ENCODE results near the gene TMEFF2. TPM values are rescaled to one million over a fixed set of nuclear protein-coding genes. Genes with fewer than 3 reads are reported as not detected.

The TMEFF2 gene
- total RNA-seq = not detected in 2 replicates
- total RNA-seq (2013) = 0.26 TPM
- polyA plus RNA-seq = not detected in 2 replicates
- not detected in 2 replicates for polyA minus RNA-seq

- Histone ChIP-seq H3K4me1 (ENCODE audit: control insufficient read depth in 2 of 2, insufficient read depth in 2 of 2, low read length in 2 of 2) (peaks cover 28 to 31% of the 10 kb centered on the region in 2 donors), H2AFZ (ENCODE audit: insufficient read depth, low read depth, low read length, poor library complexity, severe bottlenecking) (peak within 1 kb of the TSS; percentile 76), H3K9ac (ENCODE audit: low read length) (peak within 1 kb of the TSS; percentile 63), H3K27me3 (replicated peaks in 1 of 4; ENCODE audit: control extremely low read depth in 1 of 4, control insufficient read depth in 3 of 4, insufficient read depth in 4 of 4, low read length in 3 of 4) (peaks cover 0 to 50% (median 43%) of the 10 kb centered on the region in 4 experiments), H3K9me3 (ENCODE audit: control extremely low read depth in 1 of 3, control insufficient read depth in 2 of 3, insufficient read depth in 1 of 3, low read length in 2 of 3) (peaks cover 0 to 14% (median 0%) of the 10 kb centered on the region in 3 donors), H3K36me3 (replicated peaks in 1 of 2; ENCODE audit: control extremely low read depth in 1 of 2, control insufficient read depth in 1 of 2, extremely low read depth in 1 of 2, insufficient read depth in 2 of 2, low read length in 1 of 2) (no peaks in the 10 kb centered on the region), H4K20me1 (ENCODE audit: control insufficient read depth, insufficient read depth, low read length, poor library complexity, severe bottlenecking) (no peaks in the 10 kb centered on the region), H3K4me2 (replicated peaks; ENCODE audit: low read depth, low read length, poor library complexity, severe bottlenecking) (peak within 1 kb of the TSS; percentile 87), H3K4me3 (ENCODE audit: control extremely low read depth in 1 of 5, extremely low read depth in 1 of 5, insufficient read depth in 1 of 5, low read depth in 2 of 5, low read length in 4 of 5) (peak within 1 kb of the TSS; percentile 8 to 52 (median 33)), H3K79me2 (ENCODE audit: control insufficient read depth, insufficient read depth, low read length) (no peaks in the 10 kb centered on the region), H3K27ac (ENCODE audit: low read length in 2 of 2) (no peak within 1 kb of the TSS)
- Mint-ChIP-seq H3K9me3 (ENCODE audit: insufficient read depth) (no peaks in the 10 kb centered on the region), H3K27ac (no peak within 1 kb of the TSS), H3K27me3 (peaks cover 48% of the 10 kb centered on the region), H3K4me1 (peaks cover 29% of the 10 kb centered on the region), H3K4me3 (peak within 1 kb of the TSS; percentile 85)
- 1% methylated on average over 54 of the region's 64 CpGs for WGBS (ENCODE audit: insufficient coverage)
- ChIA-PET POLR2A (no interaction called here), CTCF (interaction anchor here (1.0 kb wide), 1 partner anchor 11 kb away, joined by 3 read pairs; no protein-coding TSS in a partner anchor)
- ATAC-seq (ENCODE audit: low read depth) = peak; percentile 39
- intact Hi-C loops (cut with micrococcal nuclease) = no loop called here
- TF ChIP-seq EZH2 (IDR thresholded peaks at IDR 0.05; ENCODE audit: borderline replicate concordance, insufficient read depth, low read depth, low read length, poor library complexity, severe bottlenecking) (no peak), CTCF (IDR thresholded peaks at IDR 0.05) (no peak)
- DNase-seq = peak; percentile 47
Measured at GRCh38 chr2:192194866-192195547, at the start of gene TMEFF2. Gene TMEFF2, minus strand, starts transcription at chr2:192194933. Its CDS starts 409 bp downstream, at chr2:192194524.

- POLR2A ChIA-PET = no interaction called here
Measured at GRCh38 chr2:192243488-192243887, 48.8 kb upstream of the TMEFF2 start.

More at GRCh38 chr2:192243488-192243887, 48.8 kb upstream of the TMEFF2 start:
- DNase-seq (no peak), ATAC-seq (ENCODE audit: low read depth) (no peak)
- Mint-ChIP-seq H3K27ac (no peak overlapping the region), H3K4me3 (no peak overlapping the region), H3K4me1 (no peaks in the 10 kb centered on the region), H3K27me3 (no peaks in the 10 kb centered on the region), H3K9me3 (ENCODE audit: insufficient read depth) (no peaks in the 10 kb centered on the region)
- Histone ChIP-seq H3K9ac (ENCODE audit: low read length) (no peak overlapping the region), H4K20me1 (ENCODE audit: control insufficient read depth, insufficient read depth, low read length, poor library complexity, severe bottlenecking) (no peaks in the 10 kb centered on the region), H3K27ac (ENCODE audit: low read length in 2 of 2) (no peak overlapping the region), H3K4me3 (ENCODE audit: control extremely low read depth in 1 of 5, extremely low read depth in 1 of 5, insufficient read depth in 1 of 5, low read depth in 2 of 5, low read length in 4 of 5) (no peak overlapping the region), H2AFZ (ENCODE audit: insufficient read depth, low read depth, low read length, poor library complexity, severe bottlenecking) (no peak overlapping the region), H3K9me3 (ENCODE audit: control extremely low read depth in 1 of 3, control insufficient read depth in 2 of 3, insufficient read depth in 1 of 3, low read length in 2 of 3) (no peaks in the 10 kb centered on the region), H3K27me3 (replicated peaks in 1 of 4; ENCODE audit: control extremely low read depth in 1 of 4, control insufficient read depth in 3 of 4, insufficient read depth in 4 of 4, low read length in 3 of 4) (no peaks in the 10 kb centered on the region), H3K4me2 (replicated peaks; ENCODE audit: low read depth, low read length, poor library complexity, severe bottlenecking) (no peak overlapping the region), H3K4me1 (ENCODE audit: control insufficient read depth in 2 of 2, insufficient read depth in 2 of 2, low read length in 2 of 2) (no peaks in the 10 kb centered on the region), H3K79me2 (ENCODE audit: control insufficient read depth, insufficient read depth, low read length) (no peaks in the 10 kb centered on the region), H3K36me3 (replicated peaks in 1 of 2; ENCODE audit: control extremely low read depth in 1 of 2, control insufficient read depth in 1 of 2, extremely low read depth in 1 of 2, insufficient read depth in 2 of 2, low read length in 1 of 2) (no peaks in the 10 kb centered on the region)
- no peak for TF ChIP-seq EZH2 (IDR thresholded peaks at IDR 0.05; ENCODE audit: borderline replicate concordance, insufficient read depth, low read depth, low read length, poor library complexity, severe bottlenecking)
- TF ChIP-seq CTCF (IDR thresholded peaks at IDR 0.05) = no peak
- 100% methylated on average over 1 of the region's 2 CpGs for WGBS (ENCODE audit: insufficient coverage)
- intact Hi-C loops (cut with micrococcal nuclease) = no loop called here
- CTCF ChIA-PET = no interaction called here

Data from B cell (primary cell).